ENCODE results near the gene TRRAP.

GRCh38 chr7:99013266-99014112 lies 135.2 kb downstream of the TRRAP start:
- no peak for TF ChIP-seq CTCF (conservative IDR thresholded peaks at IDR 0.05; ENCODE audit: low read depth, low read length)
- no peak for TF ChIP-seq NFE2L2 (IDR thresholded peaks at IDR 0.05; ENCODE audit: low read depth, low read length)
- TF ChIP-seq BHLHE40 (IDR thresholded peaks at IDR 0.05; ENCODE audit: low read depth, low read length) = no peak
- no peak for TF ChIP-seq POLR2A (IDR thresholded peaks at IDR 0.05; ENCODE audit: low read depth, low read length)
- TF ChIP-seq RAD21 (IDR thresholded peaks at IDR 0.05; ENCODE audit: low read length) = no peak
